Cardiac muscle cell (in vitro differentiated cells and primary cell): ENCODE results near the gene HSD17B10. TPM values are rescaled to one million over a fixed set of nuclear protein-coding genes. Genes with fewer than 3 reads are reported as not detected.

Experiments used
- DNase-seq, 2 donors: peaks; one replicate each; pipeline versions ENCODE4 v3.0.0 to v3.0.0-alpha.2; 2010 to 2017; ENCODE audit warnings: low read depth in 1 of 2, low spot score in 1 of 2
- H3K27ac ChIP-seq: fragments of 200-600 bp; sonication (generic); 2 replicates; pipeline ENCODE4 v1.5.1; 2016
- H3K27me3 ChIP-seq: fragments of 200-600 bp; sonication (generic); 2 replicates; pipeline ENCODE4 v1.6.0; 2016; ENCODE audit warnings: control low read depth
- H3K36me3 ChIP-seq: fragments of 200-600 bp; sonication (generic); 2 replicates; pipeline ENCODE4 v1.5.1; 2016; ENCODE audit warnings: control low read depth
- H3K4me1 ChIP-seq: fragments of 200-600 bp; sonication (generic); 2 replicates; pipeline ENCODE4 v1.8.1; 2017; ENCODE audit warnings: low read depth, mild to moderate bottlenecking, mixed run types
- H3K4me3 ChIP-seq: fragments of 200-600 bp; sonication (generic); 2 replicates; pipeline ENCODE4 v1.5.1; 2016; ENCODE audit warnings: mild to moderate bottlenecking
- H3K9me3 ChIP-seq: fragments of 200-600 bp; sonication (generic); 2 replicates; pipeline ENCODE4 v1.5.1; 2017; ENCODE audit warnings: low read depth, mild to moderate bottlenecking, control low read depth
- CTCF ChIP-seq: IDR thresholded peaks from 2 replicates; pipeline ENCODE4 v1.5.1; 2012; ENCODE audit warnings: low read depth, mild to moderate bottlenecking, low read length
- polyA plus RNA-seq: library from polyadenylated mRNA; unstranded; fragments of >200 nt; fragmentation: Nextera tagmentation; extraction: Ambion mirVana; gene quantifications from 2 replicates; pipeline ENCODE4 v1.2.1, GENCODE V29; 2016
- total RNA-seq: library from RNA; depleted of rRNA; stranded (reverse); fragments of >200 nt; gene quantifications from 2 replicates; pipeline ENCODE4 v1.2.3, GENCODE V29; 2016

The HSD17B10 gene
- total and polyA plus RNA-seq, 2 experiments from 2014 or later: 78.4 to 249 TPM

- no peak for TF ChIP-seq CTCF
- no peak overlapping the region for H3K4me3 ChIP-seq
- H3K4me1 ChIP-seq: no peaks in the 10 kb centered on the region
- peaks cover 9% of the 10 kb centered on the region for H3K36me3 ChIP-seq
- H3K27ac ChIP-seq: no peak overlapping the region
- no peaks in the 10 kb centered on the region for H3K27me3 ChIP-seq
- H3K9me3 ChIP-seq: no peaks in the 10 kb centered on the region
- DNase-seq: no peak
Measured at GRCh38 chrX:53403535-53403934, 30.6 kb downstream of the HSD17B10 start.

- H3K27me3 ChIP-seq: no peaks in the 10 kb centered on the region
- H3K27ac ChIP-seq: no peak overlapping the region
- no peaks in the 10 kb centered on the region for H3K4me1 ChIP-seq
- H3K4me3 ChIP-seq: no peak overlapping the region
- H3K36me3 ChIP-seq: no peaks in the 10 kb centered on the region
- TF ChIP-seq CTCF: no peak
- no peak for DNase-seq
- no peaks in the 10 kb centered on the region for H3K9me3 ChIP-seq
Measured at GRCh38 chrX:53398216-53398615, 36.0 kb downstream of the HSD17B10 start.

GRCh38 chrX:53395605-53396298 lies 38.4 kb downstream of the HSD17B10 start:
- no peaks in the 10 kb centered on the region for H3K9me3 ChIP-seq
- no peak for DNase-seq
- H3K27me3 ChIP-seq: no peaks in the 10 kb centered on the region
- no peak for TF ChIP-seq CTCF
- H3K4me3 ChIP-seq: no peak overlapping the region
- no peaks in the 10 kb centered on the region for H3K36me3 ChIP-seq
- no peaks in the 10 kb centered on the region for H3K4me1 ChIP-seq
- no peak overlapping the region for H3K27ac ChIP-seq

GRCh38 chrX:53383376-53384076 lies 50.6 kb downstream of the HSD17B10 start:
- DNase-seq: no peak
- H3K4me1 ChIP-seq: no peaks in the 10 kb centered on the region
- no peaks in the 10 kb centered on the region for H3K27me3 ChIP-seq
- H3K9me3 ChIP-seq: no peaks in the 10 kb centered on the region
- no peaks in the 10 kb centered on the region for H3K36me3 ChIP-seq
- H3K4me3 ChIP-seq: no peak overlapping the region
- no peak for TF ChIP-seq CTCF
- no peak overlapping the region for H3K27ac ChIP-seq

Other genes with a start within 250 kb of the HSD17B10 start
- gene KDM5C, start 209.2 kb downstream of the HSD17B10 start, total RNA-seq: 185 and 187 TPM in 2 replicates
- 83.0 and 97.6 TPM in 2 replicates for gene KDM5C, start 209.2 kb downstream of the HSD17B10 start, polyA plus RNA-seq
- 35.3 and 37.0 TPM in 2 replicates for gene IQSEC2, start 152.8 kb downstream of the HSD17B10 start, total RNA-seq
- gene IQSEC2, start 152.8 kb downstream of the HSD17B10 start, polyA plus RNA-seq: 14.3 and 23.3 TPM in 2 replicates
- 46.1 and 48.3 TPM in 2 replicates for gene SMC1A, start 11.7 kb downstream of the HSD17B10 start, total RNA-seq
- 59.0 and 59.5 TPM in 2 replicates for gene SMC1A, start 11.7 kb downstream of the HSD17B10 start, polyA plus RNA-seq
- 2.7 and 3.0 TPM in 2 replicates for gene RIBC1, start 11.5 kb downstream of the HSD17B10 start, total RNA-seq
- 1.6 and 4.0 TPM in 2 replicates for gene RIBC1, start 11.5 kb downstream of the HSD17B10 start, polyA plus RNA-seq